Nephron (organoid): ENCODE measurements around the gene APEX1.
A peak's percentile ranks its signal among the peaks of the same experiment; 100 is the strongest.
"Not testable (repeated sequence)": the region's sequence is repeated elsewhere in the genome, so short reads cannot be mapped to it uniquely, and the experiment has no call there.

Source experiments
- H3K27ac Mint-ChIP-seq, 3 experiments: 2 replicates each; pipeline ENCODE4 v1.8.0; 2020; ENCODE audit warnings: mixed read lengths in 3 of 3, mild to moderate bottlenecking in 2 of 3, moderate library complexity in 1 of 3
- H3K27me3 Mint-ChIP-seq: 2 replicates; pipeline ENCODE4 v1.8.0; 2021; ENCODE audit warnings: low read depth, mild to moderate bottlenecking, moderate library complexity, mixed read lengths
- H3K36me3 Mint-ChIP-seq: 2 replicates; pipeline ENCODE4 v1.8.0; 2020; ENCODE audit warnings: low read depth, mixed read lengths
- H3K4me1 Mint-ChIP-seq: 2 replicates; pipeline ENCODE4 v1.8.0; 2020; ENCODE audit warnings: mixed read lengths
- H3K4me3 Mint-ChIP-seq, 3 experiments: 2 replicates each; pipeline ENCODE4 v1.8.0; 2020; ENCODE audit warnings: mild to moderate bottlenecking in 3 of 3, mixed read lengths in 3 of 3, moderate library complexity in 2 of 3
- H3K9me3 Mint-ChIP-seq: 2 replicates; pipeline ENCODE4 v1.8.0; 2020; ENCODE audit warnings: mixed read lengths
- CTCF ChIP-seq, 3 experiments: fragments of 200-600 bp; sonication (generic); IDR thresholded peaks; one replicate each; pipeline ENCODE4 v1.5.0; 2021; ENCODE audit warnings: antibody characterized with exemption in 3 of 3; ENCODE audit not compliant: unreplicated experiment in 3 of 3

Gene APEX1

GRCh38 chr14:20498622-20499021, 43.6 kb downstream of the APEX1 start:
- Mint-ChIP-seq H3K4me1 (no peaks in the 10 kb centered on the region), H3K4me3 (no peak overlapping the region), H3K27ac (no peak overlapping the region), H3K9me3 (peaks cover 3% of the 10 kb centered on the region), H3K27me3 (peaks cover 4% of the 10 kb centered on the region), H3K36me3 (no peaks in the 10 kb centered on the region)
- TF ChIP-seq CTCF (IDR thresholded peaks at IDR 0.05; ENCODE audit: unreplicated experiment in 3 of 3): no peak

GRCh38 chr14:20499108-20499507, 44.1 kb downstream of the APEX1 start:
- no peak for TF ChIP-seq CTCF (IDR thresholded peaks at IDR 0.05; ENCODE audit: unreplicated experiment in 3 of 3)
- Mint-ChIP-seq H3K27ac (peak overlapping the region in 1 of 3 experiments; percentile 4), H3K4me3 (no peak overlapping the region), H3K27me3 (peaks cover 4% of the 10 kb centered on the region), H3K36me3 (peaks cover 4% of the 10 kb centered on the region), H3K9me3 (peaks cover 6% of the 10 kb centered on the region), H3K4me1 (peaks cover 4% of the 10 kb centered on the region)

GRCh38 chr14:20499881-20500280, 44.9 kb downstream of the APEX1 start:
- TF ChIP-seq CTCF (IDR thresholded peaks at IDR 0.05; ENCODE audit: unreplicated experiment in 3 of 3): no peak
- Mint-ChIP-seq H3K4me1 (peaks cover 4% of the 10 kb centered on the region), H3K36me3 (peaks cover 4% of the 10 kb centered on the region), H3K9me3 (peaks cover 6% of the 10 kb centered on the region), H3K27ac (no peak overlapping the region), H3K27me3 (peaks cover 4% of the 10 kb centered on the region), H3K4me3 (no peak overlapping the region)

GRCh38 chr14:20501346-20501745, 46.3 kb downstream of the APEX1 start:
- Mint-ChIP-seq H3K27ac (no peak overlapping the region), H3K9me3 (peaks cover 6% of the 10 kb centered on the region), H3K27me3 (no peaks in the 10 kb centered on the region), H3K4me3 (no peak overlapping the region), H3K36me3 (peaks cover 4% of the 10 kb centered on the region), H3K4me1 (peaks cover 4% of the 10 kb centered on the region)
- no peak for TF ChIP-seq CTCF (IDR thresholded peaks at IDR 0.05; ENCODE audit: unreplicated experiment in 3 of 3)

GRCh38 chr14:20503898-20504297, 48.9 kb downstream of the APEX1 start:
- peaks cover 6% of the 10 kb centered on the region for H3K9me3 Mint-ChIP-seq
- TF ChIP-seq CTCF (IDR thresholded peaks at IDR 0.05; ENCODE audit: unreplicated experiment in 3 of 3): no peak
- H3K4me1 Mint-ChIP-seq: peaks cover 4% of the 10 kb centered on the region
- H3K27ac Mint-ChIP-seq: peak overlapping the region; percentile 28 to 59 (median 33)
- no peaks in the 10 kb centered on the region for H3K27me3 Mint-ChIP-seq
- H3K36me3 Mint-ChIP-seq: peaks cover 4% of the 10 kb centered on the region
- no peak overlapping the region for H3K4me3 Mint-ChIP-seq

- H3K4me3 Mint-ChIP-seq, H3K27me3 Mint-ChIP-seq, H3K9me3 Mint-ChIP-seq, H3K36me3 Mint-ChIP-seq, H3K4me1 Mint-ChIP-seq, H3K27ac Mint-ChIP-seq: not testable (repeated sequence)
Measured at GRCh38 chr14:20506276-20506675, 51.2 kb downstream of the APEX1 start.

- not testable (repeated sequence) for H3K27ac Mint-ChIP-seq, H3K4me1 Mint-ChIP-seq, H3K9me3 Mint-ChIP-seq, H3K36me3 Mint-ChIP-seq, H3K27me3 Mint-ChIP-seq, H3K4me3 Mint-ChIP-seq
Measured at GRCh38 chr14:20506752-20507151, 51.7 kb downstream of the APEX1 start.
